OCI-M2 (cell line): ENCODE data around the gene KRT6C.
"Not testable (repeated sequence)": the region's sequence is repeated elsewhere in the genome, so short reads cannot be mapped to it uniquely, and the experiment has no call there.

Experiments used
- DNase-seq: peaks from one replicate; lab custom pipeline; 2025; ENCODE audit not compliant: unreplicated experiment; lab: John Stamatoyannopoulos, UW

The KRT6C gene

GRCh38 chr12:52500574-52500973 is 27.0 kb upstream of the KRT6C start:
- not testable (repeated sequence) for DNase-seq

- DNase-seq: no peak
Observed at GRCh38 chr12:52499806-52500560, 26.4 kb upstream of the KRT6C start.

- no peak for DNase-seq
Observed at GRCh38 chr12:52498946-52499345, 25.3 kb upstream of the KRT6C start.

- no peak for DNase-seq
Observed at GRCh38 chr12:52497975-52498374, 24.4 kb upstream of the KRT6C start.

- no peak for DNase-seq
Observed at GRCh38 chr12:52496590-52497071, 23.0 kb upstream of the KRT6C start.

- DNase-seq: no peak
Observed at GRCh38 chr12:52496054-52496453, 22.4 kb upstream of the KRT6C start.

- DNase-seq: no peak
Observed at GRCh38 chr12:52495389-52495788, 21.8 kb upstream of the KRT6C start.

- no peak for DNase-seq
Observed at GRCh38 chr12:52494518-52494917, 20.9 kb upstream of the KRT6C start.

GRCh38 chr12:52494100-52494499 is 20.5 kb upstream of the KRT6C start:
- no peak for DNase-seq

GRCh38 chr12:52493172-52493571 is 19.6 kb upstream of the KRT6C start, which contains the start of gene KRT6A:
KRT6A (minus strand) TSS chr12:52493257; CDS start chr12:52493188, 69 bp downstream.
- DNase-seq: no peak

GRCh38 chr12:52492405-52492804 is 18.8 kb upstream of the KRT6C start:
- not testable (repeated sequence) for DNase-seq

GRCh38 chr12:52491495-52491894 is 17.9 kb upstream of the KRT6C start:
- DNase-seq: not testable (repeated sequence)

GRCh38 chr12:52488736-52489135 is 15.1 kb upstream of the KRT6C start:
- no peak for DNase-seq

GRCh38 chr12:52487744-52488443 is 14.3 kb upstream of the KRT6C start:
- not testable (repeated sequence) for DNase-seq

- DNase-seq: no peak
Observed at GRCh38 chr12:52487211-52487610, 13.6 kb upstream of the KRT6C start.

- no peak for DNase-seq
Observed at GRCh38 chr12:52486166-52487105, 12.8 kb upstream of the KRT6C start.

GRCh38 chr12:52480073-52480472 is 6.5 kb upstream of the KRT6C start:
- DNase-seq: no peak

- DNase-seq: no peak
Observed at GRCh38 chr12:52477651-52478050, 4.0 kb upstream of the KRT6C start.

GRCh38 chr12:52474212-52474611 is 607 bp upstream of the KRT6C start:
- no peak for DNase-seq

GRCh38 chr12:52469853-52470252 is 3.8 kb downstream of the KRT6C start:
- DNase-seq: no peak

- DNase-seq: no peak
Observed at GRCh38 chr12:52464897-52465296, 8.7 kb downstream of the KRT6C start.
